ENCODE measurements around the gene APOC1.

APOC1 gene

GRCh38 chr19:44955505-44956439 lies 41.4 kb downstream of the APOC1 start:
- no peak for DNase-seq (ENCODE audit: low spot score)

DNA sequence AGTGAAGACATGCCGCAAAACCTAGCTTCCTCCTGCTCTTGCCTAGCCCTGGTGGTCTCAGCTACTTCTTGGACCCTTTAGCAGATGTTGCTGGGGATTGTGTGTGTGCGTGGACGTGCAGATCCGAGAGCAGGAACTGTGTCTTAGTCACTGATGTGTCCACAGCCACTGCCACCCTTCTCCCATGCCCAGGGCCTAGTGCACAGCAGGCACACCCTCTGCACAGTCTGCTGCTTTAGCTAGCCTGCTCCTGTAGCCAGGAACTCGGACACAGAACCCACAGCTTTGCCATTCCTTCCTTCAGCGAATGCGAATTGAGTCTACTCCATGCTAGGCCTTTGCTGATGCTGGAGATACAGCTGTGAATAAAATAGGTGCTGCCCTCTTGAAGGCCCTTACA lies 43.1 kb downstream of the APOC1 start:
- DNase-seq (ENCODE audit: low spot score): no peak

- DNase-seq (ENCODE audit: low spot score): no peak
Observed at GRCh38 chr19:44958090-44958489, 43.7 kb downstream of the APOC1 start.

- DNase-seq (ENCODE audit: low spot score): no peak
Observed at GRCh38 chr19:44959691-44960090, 45.3 kb downstream of the APOC1 start.

- DNase-seq (ENCODE audit: low spot score): no peak
Observed at GRCh38 chr19:44960906-44961728, 46.7 kb downstream of the APOC1 start.

GRCh38 chr19:44961821-44962220 lies 47.4 kb downstream of the APOC1 start:
- no peak for DNase-seq (ENCODE audit: low spot score)

DNA sequence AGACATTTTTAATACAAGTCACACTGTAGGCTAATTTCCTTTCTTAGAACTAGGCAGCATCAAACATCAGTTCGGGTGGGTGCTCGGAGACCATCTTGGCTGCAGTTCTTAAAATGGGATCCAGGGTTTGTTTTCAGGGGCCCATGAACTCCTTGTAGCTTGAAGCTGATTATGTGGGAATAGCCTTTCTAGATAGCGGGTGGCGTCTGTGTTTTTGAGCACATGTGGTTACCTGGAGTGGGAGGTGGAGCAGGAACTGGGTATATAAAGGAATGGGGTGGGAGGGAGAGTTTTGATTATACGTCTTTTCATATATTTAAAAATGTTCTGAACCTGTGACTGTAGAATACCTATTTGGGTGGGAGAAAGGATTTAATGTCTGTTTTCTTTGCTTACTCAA lies 53.7 kb downstream of the APOC1 start:
- no peak for DNase-seq (ENCODE audit: low spot score)

GRCh38 chr19:44968670-44969069 lies 54.3 kb downstream of the APOC1 start:
- no peak for DNase-seq (ENCODE audit: low spot score)

Measured in activated CD4-positive, alpha-beta T cell treated with anti-CD3 and anti-CD28 coated beads, Interleukin-2, Interleukin-4, amounts not matched to agents 100 ng/mL and 50 ng/mL, durations not matched to agents 16 hours and 8 hours (primary cell).